Uterus (tissue), 4 donors: Measurements from ENCODE around the gene TAL1. TPM values are rescaled to one million over a fixed set of nuclear protein-coding genes. Genes with fewer than 3 reads are reported as not detected.

Experiments used
- DNase-seq, 2 donors: peaks; one replicate each; pipeline ENCODE4 v3.0.0-alpha.2; 2019 to 2020
- H3K27ac ChIP-seq, 2 donors: fragments of 200-600 bp; sonication (generic); 1 replicate in 1 of 2; 2 replicates in 1 of 2; pipeline ENCODE4 v1.5.1; 2016 to 2018
- H3K27me3 ChIP-seq, 2 donors: fragments of 200-600 bp; sonication (generic); one replicate each; pipeline ENCODE4 v1.5.1; 2018 to 2019; ENCODE audit warnings: control low read depth in 1 of 2
- H3K36me3 ChIP-seq, 2 donors: fragments of 200-600 bp; sonication (generic); one replicate each; pipeline ENCODE4 v1.5.1; 2019; ENCODE audit warnings: control low read depth in 1 of 2
- H3K4me1 ChIP-seq, 2 donors: fragments of 200-600 bp; sonication (generic); one replicate each; pipeline ENCODE4 v1.5.1; 2018 to 2019; ENCODE audit warnings: control low read depth in 1 of 2
- H3K4me3 ChIP-seq, 2 donors: fragments of 200-600 bp; sonication (generic); 1 replicate in 1 of 2; 2 replicates in 1 of 2; pipeline ENCODE4 v1.5.1; 2018 to 2019; ENCODE audit warnings: mild to moderate bottlenecking in 1 of 2
- H3K9me3 ChIP-seq, 2 donors: fragments of 200-600 bp; sonication (generic); one replicate each; pipeline ENCODE4 v1.5.1; 2019; ENCODE audit warnings: control low read depth in 1 of 2
- CTCF ChIP-seq, 4 experiments: fragments of 200-600 bp in 2 of 4; fragments of 450-650 bp in 2 of 4; sonication (generic) in 2 of 4; IDR thresholded peaks; one replicate each; pipeline ENCODE4 v1.5.1; 2016 to 2019; ENCODE audit warnings: antibody characterized with exemption in 4 of 4, mild to moderate bottlenecking in 2 of 4, moderate library complexity in 1 of 4
- POLR2A ChIP-seq, 2 donors: fragments of 450-650 bp; IDR thresholded peaks; one replicate each; pipeline ENCODE4 v1.6.1; 2016; ENCODE audit warnings: antibody characterized with exemption in 2 of 2, mild to moderate bottlenecking in 1 of 2, moderate library complexity in 1 of 2
- intact Hi-C: fragments of 100-400 bp; cut with DNase I; formaldehyde crosslinking; loops from one replicate; pipeline ENCODE4 v1.15.1; 2023; ENCODE audit warnings: low total_unique reads
- total RNA-seq, 4 donors: library from RNA; depleted of rRNA in 3 of 4; stranded (reverse); fragments of >200 nt in 3 of 4; gene quantifications; one replicate each; pipeline versions ENCODE4 v1.1.0 to v1.2.4, GENCODE V29; 2014 to 2023
- donor health status: DM: yes; HTN: yes; CAD: no.

TAL1 gene
- total RNA-seq, 4 donors from 2014 or later = 4.8 to 20.7 (median 13.0) TPM

GRCh38 chr1:47229031-47229885 lies 2.8 kb downstream of the TAL1 start:
- Histone ChIP-seq H3K9me3 (no peaks in the 10 kb centered on the region), H3K27ac (peak overlapping the region; percentile 69 to 71), H3K27me3 (peaks cover 15 to 76% of the 10 kb centered on the region in 2 donors), H3K4me3 (no peak overlapping the region), H3K36me3 (no peaks in the 10 kb centered on the region), H3K4me1 (peaks cover 0 to 30% of the 10 kb centered on the region in 2 donors)
- intact Hi-C loops = no loop called here
- TF ChIP-seq POLR2A (IDR thresholded peaks at IDR 0.05) (no peak), CTCF (IDR thresholded peaks at IDR 0.05) (no peak)
- peak in 1 of 2 donors; percentile 25 for DNase-seq

GRCh38 chr1:47228644-47229030 lies 3.4 kb downstream of the TAL1 start:
- Histone ChIP-seq H3K4me3 (no peak overlapping the region), H3K27ac (peak overlapping the region; percentile 69 to 71), H3K9me3 (no peaks in the 10 kb centered on the region), H3K36me3 (no peaks in the 10 kb centered on the region), H3K27me3 (peaks cover 15 to 77% of the 10 kb centered on the region in 2 donors), H3K4me1 (peaks cover 0 to 30% of the 10 kb centered on the region in 2 donors)
- no peak for TF ChIP-seq CTCF (IDR thresholded peaks at IDR 0.05)
- TF ChIP-seq POLR2A (IDR thresholded peaks at IDR 0.05) = peak in 1 of 2 donors; percentile 22
- intact Hi-C loops = no loop called here
- peak in 1 of 2 donors; percentile 52 for DNase-seq

GRCh38 chr1:47227341-47228232 lies 4.4 kb downstream of the TAL1 start:
- Histone ChIP-seq H3K4me1 (peaks cover 0 to 30% of the 10 kb centered on the region in 2 donors), H3K27ac (peak overlapping the region in 1 of 2 donors; percentile 69), H3K9me3 (no peaks in the 10 kb centered on the region), H3K4me3 (no peak overlapping the region), H3K36me3 (no peaks in the 10 kb centered on the region), H3K27me3 (peaks cover 15 to 68% of the 10 kb centered on the region in 2 donors)
- no peak for DNase-seq
- no peak for TF ChIP-seq CTCF (IDR thresholded peaks at IDR 0.05)
- no peak for TF ChIP-seq POLR2A (IDR thresholded peaks at IDR 0.05)
- intact Hi-C loops = no loop called here

- H3K27me3 ChIP-seq = peaks cover 14 to 62% of the 10 kb centered on the region in 2 donors
These were observed 5.2 kb downstream of the TAL1 start for GRCh38 chr1:47226839-47227215.

More at GRCh38 chr1:47226839-47227215, 5.2 kb downstream of the TAL1 start:
- no peak for TF ChIP-seq POLR2A (IDR thresholded peaks at IDR 0.05)
- TF ChIP-seq CTCF (IDR thresholded peaks at IDR 0.05) = no peak
- Histone ChIP-seq H3K4me3 (no peak overlapping the region), H3K36me3 (no peaks in the 10 kb centered on the region), H3K4me1 (peaks cover 0 to 24% of the 10 kb centered on the region in 2 donors), H3K9me3 (no peaks in the 10 kb centered on the region), H3K27ac (no peak overlapping the region)
- DNase-seq = peak in 1 of 2 donors; percentile 3
- intact Hi-C loops = no loop called here
